Natural killer cell treated with Interleukin-12 subunit alpha and Interleukin-12 subunit beta and Interleukin-15 and Interleukin-18, amount 100 ng/mL, for 72 hours (primary cell): ENCODE data around the gene FRYL. TPM values are rescaled to one million over a fixed set of nuclear protein-coding genes. Genes with fewer than 3 reads are reported as not detected.
"Not testable (repeated sequence)": the region's sequence is repeated elsewhere in the genome, so short reads cannot be mapped to it uniquely, and the experiment has no call there.

ENCODE experiments used
- ATAC-seq, 2 donors: fragments of 150-1000 bp; cut with Tn5 transposase in 1 of 2; sonication (Bioruptor Pico), chemical (Tn5 transposase) in 1 of 2; 2 replicates each; pipeline ENCODE4 v1.10.0; 2021
- DNase-seq: peaks from one replicate; pipeline ENCODE4 v3.0.0; 2022; ENCODE audit warnings: low spot score
- H3K27ac Mint-ChIP-seq, 2 donors: 1 replicate in 1 of 2; 2 replicates in 1 of 2; pipeline ENCODE4 v1.8.0; 2022; ENCODE audit warnings: mixed read lengths in 2 of 2, mild to moderate bottlenecking in 1 of 2, moderate library complexity in 1 of 2
- H3K27me3 Mint-ChIP-seq, 2 donors: 1 replicate in 1 of 2; 2 replicates in 1 of 2; pipeline ENCODE4 v1.8.0; 2022; ENCODE audit warnings: mixed read lengths in 2 of 2
- H3K36me3 Mint-ChIP-seq: one replicate; pipeline ENCODE4 v1.8.0; 2022; ENCODE audit warnings: mixed read lengths
- H3K4me1 Mint-ChIP-seq, 2 donors: 1 replicate in 1 of 2; 2 replicates in 1 of 2; pipeline ENCODE4 v1.8.0; 2022; ENCODE audit warnings: low read depth in 2 of 2, mixed read lengths in 2 of 2, mild to moderate bottlenecking in 1 of 2
- H3K4me3 Mint-ChIP-seq: one replicate; pipeline ENCODE4 v1.8.0; 2022; ENCODE audit warnings: mixed read lengths
- H3K9me3 Mint-ChIP-seq: 2 replicates; pipeline ENCODE4 v1.8.0; 2022; ENCODE audit warnings: mixed read lengths
- total RNA-seq, 2 donors: library from RNA; stranded (reverse); gene quantifications; one replicate each; pipeline ENCODE4 v1.2.3, GENCODE V29; 2022

Gene FRYL
- total RNA-seq, 2 donors from 2014 or later, result 99.0 to 113 TPM

DNA sequence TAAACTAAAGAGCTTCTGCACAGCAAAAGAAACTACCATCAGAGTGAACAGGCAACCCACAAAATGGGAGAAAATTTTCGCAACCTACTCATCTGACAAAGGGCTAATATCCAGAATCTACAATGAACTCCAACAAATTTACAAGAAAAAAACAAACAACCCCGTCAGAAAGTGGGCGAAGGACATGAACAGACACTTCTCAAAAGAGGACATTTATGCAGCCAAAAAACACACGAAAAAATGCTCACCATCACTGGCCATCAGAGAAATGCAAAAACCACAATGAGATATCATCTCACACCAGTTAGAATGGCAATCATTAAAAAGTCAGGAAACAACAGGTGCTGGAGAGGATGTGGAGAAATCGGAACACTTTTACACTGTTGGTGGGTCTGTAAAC, 63.8 kb downstream of the FRYL start:
- H3K9me3 Mint-ChIP-seq, H3K27me3 Mint-ChIP-seq, H3K36me3 Mint-ChIP-seq, DNase-seq, H3K4me3 Mint-ChIP-seq, H3K27ac Mint-ChIP-seq, ATAC-seq: not testable (repeated sequence)
- peaks cover 36 to 38% of the 10 kb centered on the region in 2 donors for H3K4me1 Mint-ChIP-seq

GRCh38 chr4:48710446-48711209, 69.5 kb downstream of the FRYL start:
- Mint-ChIP-seq H3K27ac (no peak overlapping the region), H3K4me1 (peaks cover 32 to 40% of the 10 kb centered on the region in 2 donors), H3K4me3 (no peak overlapping the region), H3K36me3 (peaks cover 5% of the 10 kb centered on the region), H3K27me3 (no peaks in the 10 kb centered on the region), H3K9me3 (no peaks in the 10 kb centered on the region)
- ATAC-seq, result no peak
- DNase-seq, result no peak

DNA sequence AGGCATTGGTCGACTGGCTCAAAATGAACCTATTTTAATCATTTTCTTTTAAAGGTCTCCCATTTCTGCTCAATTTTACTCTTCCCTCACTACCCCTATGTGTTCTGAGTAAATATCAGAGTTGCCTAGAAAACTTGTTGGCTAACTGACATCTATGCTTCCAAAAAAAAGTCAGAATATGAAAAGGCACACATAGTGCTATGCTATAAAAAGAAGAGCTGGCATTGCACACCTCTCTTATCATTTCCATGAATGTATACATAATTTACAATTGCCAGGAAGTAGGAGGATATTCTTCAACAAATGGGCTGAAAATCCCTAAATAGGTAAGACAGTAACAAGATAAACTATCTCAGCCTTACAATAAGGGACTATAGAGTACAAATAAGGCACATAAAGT, 70.2 kb downstream of the FRYL start:
- peaks cover 32 to 40% of the 10 kb centered on the region in 2 donors for H3K4me1 Mint-ChIP-seq
- no peaks in the 10 kb centered on the region for H3K27me3 Mint-ChIP-seq
- DNase-seq (no peak), ATAC-seq (no peak)
- no peak overlapping the region for H3K4me3 Mint-ChIP-seq
- no peaks in the 10 kb centered on the region for H3K9me3 Mint-ChIP-seq
- peaks cover 5% of the 10 kb centered on the region for H3K36me3 Mint-ChIP-seq
- no peak overlapping the region for H3K27ac Mint-ChIP-seq

DNA sequence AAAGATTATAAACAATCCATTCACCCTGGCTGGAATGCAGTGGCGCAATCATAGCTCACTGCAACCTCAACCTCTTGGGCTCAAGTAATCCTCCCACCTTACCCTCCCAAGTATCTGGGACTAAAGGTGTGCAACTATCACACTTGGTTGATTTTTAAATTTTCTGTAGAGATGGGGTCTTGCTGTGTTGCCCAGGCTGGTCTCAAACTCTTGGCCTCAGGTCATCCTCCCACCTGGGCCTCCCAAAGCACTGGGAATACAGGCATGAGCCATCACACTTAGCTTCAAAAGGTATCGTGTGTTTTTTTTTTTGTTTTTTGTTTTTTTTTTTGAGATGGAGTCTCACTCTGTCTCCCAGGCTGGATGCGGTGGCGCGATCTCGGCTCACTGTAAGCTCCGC, 71.5 kb downstream of the FRYL start:
- DNase-seq (no peak), ATAC-seq (no peak)
- Mint-ChIP-seq H3K36me3 (peaks cover 5% of the 10 kb centered on the region), H3K4me1 (peaks cover 33 to 39% of the 10 kb centered on the region in 2 donors), H3K27ac (no peak overlapping the region), H3K27me3 (no peaks in the 10 kb centered on the region), H3K9me3 (no peaks in the 10 kb centered on the region), H3K4me3 (no peak overlapping the region)

DNA sequence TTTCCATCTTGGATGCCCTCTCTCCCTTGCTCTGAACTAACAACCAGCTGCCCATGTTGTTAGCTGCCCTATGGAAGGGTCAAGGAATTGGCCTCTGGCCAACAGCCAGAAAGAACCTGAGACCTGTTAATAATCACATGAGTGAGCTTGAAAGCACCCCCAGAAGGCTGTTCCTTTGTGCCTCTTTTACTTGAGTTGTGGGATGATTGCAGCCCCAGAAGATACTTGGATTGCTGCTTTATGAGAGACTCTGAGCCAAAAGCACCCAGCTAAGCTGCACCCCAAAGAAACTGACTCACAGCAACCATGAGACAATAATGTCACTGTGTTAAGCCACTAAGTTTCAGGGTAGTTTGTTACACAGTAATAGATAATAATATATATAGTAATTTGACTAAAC, 73.3 kb downstream of the FRYL start:
- no peaks in the 10 kb centered on the region for H3K9me3 Mint-ChIP-seq
- H3K4me1 Mint-ChIP-seq, result peaks cover 25 to 28% of the 10 kb centered on the region in 2 donors
- H3K36me3 Mint-ChIP-seq, result peaks cover 5% of the 10 kb centered on the region
- H3K27ac Mint-ChIP-seq, result no peak overlapping the region
- DNase-seq (no peak), ATAC-seq (no peak)
- H3K27me3 Mint-ChIP-seq, result no peaks in the 10 kb centered on the region
- H3K4me3 Mint-ChIP-seq, result no peak overlapping the region

DNA sequence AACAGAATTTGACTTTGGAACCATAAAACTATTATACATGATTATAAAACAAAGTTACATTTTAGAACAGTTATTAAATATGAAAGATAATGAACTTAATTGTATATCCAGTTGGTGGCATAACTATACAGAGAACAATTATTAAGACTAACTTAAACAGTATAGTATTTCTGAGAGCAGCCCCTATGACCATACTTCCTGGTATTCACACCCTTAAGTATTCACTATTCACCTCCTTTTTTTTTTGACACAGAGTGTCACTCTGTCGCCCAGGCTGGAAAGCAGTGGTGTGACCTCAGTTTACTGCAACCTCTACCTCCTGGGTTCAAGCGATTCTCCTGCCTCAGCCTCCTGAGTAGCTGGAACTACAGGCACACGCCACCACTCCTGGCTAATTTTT, 74.5 kb downstream of the FRYL start:
- no peaks in the 10 kb centered on the region for H3K9me3 Mint-ChIP-seq
- no peak overlapping the region for H3K4me3 Mint-ChIP-seq
- H3K36me3 Mint-ChIP-seq, result peaks cover 5% of the 10 kb centered on the region
- no peak overlapping the region for H3K27ac Mint-ChIP-seq
- DNase-seq (no peak), ATAC-seq (peak; percentile 53 to 65)
- no peaks in the 10 kb centered on the region for H3K27me3 Mint-ChIP-seq
- H3K4me1 Mint-ChIP-seq, result peaks cover 23 to 28% of the 10 kb centered on the region in 2 donors

DNA sequence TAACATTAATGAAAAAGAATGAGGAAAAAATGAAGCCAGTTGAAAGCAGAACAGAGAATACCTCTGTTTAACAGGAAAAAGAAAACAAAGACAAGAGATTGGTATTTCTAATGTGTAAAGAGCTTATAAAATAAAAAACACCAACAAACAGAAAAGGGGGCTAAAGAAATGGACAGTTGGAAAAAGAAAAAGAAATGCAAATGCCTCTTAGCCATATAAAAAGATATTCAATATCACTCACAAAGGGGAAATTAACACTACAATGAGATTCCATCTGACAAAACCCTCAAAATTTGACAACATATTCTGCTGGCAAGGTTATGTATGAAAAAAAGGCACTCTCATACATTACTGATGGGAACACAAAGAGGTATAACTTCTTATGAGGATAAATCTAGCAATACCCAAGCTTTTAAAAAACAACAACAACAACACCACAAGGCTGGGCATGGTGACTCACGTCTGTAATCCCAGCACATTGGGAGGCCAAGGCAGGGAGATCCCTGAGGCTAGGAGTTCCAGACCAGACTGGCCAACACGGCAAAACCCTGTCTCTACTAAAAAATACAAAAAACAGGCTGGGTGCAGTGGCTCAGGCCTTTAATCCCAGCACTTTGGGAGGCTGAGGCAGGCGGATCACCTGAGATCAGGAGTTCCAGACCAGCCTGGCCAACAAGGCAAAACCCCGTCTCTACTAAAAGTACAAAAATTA, 75.8 kb downstream of the FRYL start:
- no peak for DNase-seq
- no peaks in the 10 kb centered on the region for H3K9me3 Mint-ChIP-seq
- peak overlapping the region in 1 of 2 donors; percentile 49 for H3K27ac Mint-ChIP-seq
- peaks cover 25 to 39% of the 10 kb centered on the region in 2 donors for H3K4me1 Mint-ChIP-seq
- no peaks in the 10 kb centered on the region for H3K27me3 Mint-ChIP-seq
- H3K4me3 Mint-ChIP-seq, result no peak overlapping the region
- ATAC-seq, result no peak
- no peaks in the 10 kb centered on the region for H3K36me3 Mint-ChIP-seq

- Mint-ChIP-seq H3K4me1 (peaks cover 43 to 55% of the 10 kb centered on the region in 2 donors), H3K27me3 (no peaks in the 10 kb centered on the region), H3K36me3 (no peaks in the 10 kb centered on the region), H3K9me3 (no peaks in the 10 kb centered on the region), H3K4me3 (peak overlapping the region; percentile 2), H3K27ac (peak overlapping the region in 1 of 2 donors; percentile 73)
- peak in 1 of 2 donors; percentile 68 for ATAC-seq
- DNase-seq, result no peak
Observed at GRCh38 chr4:48699475-48699874, 80.6 kb downstream of the FRYL start.

DNA sequence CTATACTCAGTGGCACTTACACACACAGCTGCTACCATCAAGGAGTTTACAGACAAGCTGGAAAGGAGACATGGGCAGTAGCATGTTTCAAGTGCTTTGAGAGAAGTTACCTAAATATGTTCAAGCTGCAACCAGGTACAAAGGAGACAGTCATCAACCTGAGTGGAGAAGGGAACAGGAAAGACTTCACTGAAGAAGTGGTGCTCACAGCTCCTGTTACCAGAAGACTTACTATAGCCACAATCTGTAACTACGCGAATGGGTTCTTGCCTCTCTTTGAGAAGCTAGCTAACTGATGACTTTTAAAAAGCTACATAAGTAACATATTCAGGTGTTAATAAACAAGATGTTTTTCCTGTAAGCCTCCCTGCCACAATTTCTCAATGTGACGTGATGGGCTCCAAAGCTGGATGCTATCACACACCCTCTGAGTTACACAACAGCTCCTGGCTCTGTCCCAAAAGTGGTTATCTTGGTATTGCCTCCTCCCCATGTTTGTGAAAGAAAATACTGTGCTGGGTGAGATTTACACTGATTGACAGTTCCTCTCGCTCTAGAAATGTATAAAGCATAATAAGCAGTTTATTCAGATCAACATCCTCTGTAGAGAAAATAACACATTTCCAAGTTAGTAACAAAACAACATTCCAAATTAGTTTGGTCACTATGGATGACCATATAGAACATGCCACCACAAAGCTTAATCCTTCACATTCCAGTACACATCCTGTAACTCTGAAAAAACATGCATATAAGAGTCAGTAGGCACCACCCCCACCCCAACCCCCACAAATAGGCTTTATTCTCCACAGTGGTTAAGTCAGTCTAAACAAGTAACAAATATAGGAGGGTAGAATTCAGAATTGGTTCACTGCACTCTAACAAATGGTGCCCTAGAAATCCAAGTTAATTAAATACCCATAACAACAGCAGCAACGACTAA, 81.8 kb downstream of the FRYL start:
- H3K4me3 Mint-ChIP-seq, result peak overlapping the region; percentile 15
- peaks cover 42 to 45% of the 10 kb centered on the region in 2 donors for H3K4me1 Mint-ChIP-seq
- no peaks in the 10 kb centered on the region for H3K36me3 Mint-ChIP-seq
- no peaks in the 10 kb centered on the region for H3K27me3 Mint-ChIP-seq
- H3K27ac Mint-ChIP-seq, result peak overlapping the region in 1 of 2 donors; percentile 73
- ATAC-seq (no peak), DNase-seq (no peak)
- no peaks in the 10 kb centered on the region for H3K9me3 Mint-ChIP-seq

GRCh38 chr4:48697516-48697915, 82.6 kb downstream of the FRYL start:
- not testable (repeated sequence) for H3K4me3 Mint-ChIP-seq, H3K9me3 Mint-ChIP-seq, ATAC-seq, H3K27me3 Mint-ChIP-seq, H3K36me3 Mint-ChIP-seq, DNase-seq, H3K27ac Mint-ChIP-seq
- peaks cover 43 to 46% of the 10 kb centered on the region in 2 donors for H3K4me1 Mint-ChIP-seq

DNA sequence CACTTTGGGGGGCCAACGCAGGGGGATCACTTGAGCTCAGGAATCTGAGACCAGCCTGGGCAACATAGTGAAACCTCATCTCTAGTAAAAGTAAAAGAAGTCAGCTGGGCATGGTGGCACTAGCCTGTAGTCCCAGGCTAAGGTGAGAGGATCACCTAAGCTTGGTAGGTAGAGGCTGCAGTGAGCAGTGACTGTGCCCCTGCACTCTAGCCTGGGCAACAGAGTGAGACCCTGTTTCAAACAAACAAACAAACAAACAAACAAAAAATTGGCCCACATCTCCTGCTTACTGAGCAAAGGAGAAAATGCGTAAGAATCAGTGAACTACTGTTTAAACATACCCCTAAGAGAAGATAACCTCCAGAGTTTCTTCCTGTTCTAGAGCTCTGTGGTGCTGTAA, 85.3 kb downstream of the FRYL start:
- no peak overlapping the region for H3K27ac Mint-ChIP-seq
- H3K9me3 Mint-ChIP-seq, result no peaks in the 10 kb centered on the region
- no peaks in the 10 kb centered on the region for H3K27me3 Mint-ChIP-seq
- no peaks in the 10 kb centered on the region for H3K36me3 Mint-ChIP-seq
- peaks cover 42 to 43% of the 10 kb centered on the region in 2 donors for H3K4me1 Mint-ChIP-seq
- no peak for DNase-seq
- H3K4me3 Mint-ChIP-seq, result no peak overlapping the region
- ATAC-seq, result no peak

GRCh38 chr4:48693856-48694574, 86.1 kb downstream of the FRYL start:
- no peaks in the 10 kb centered on the region for H3K36me3 Mint-ChIP-seq
- H3K4me3 Mint-ChIP-seq, result no peak overlapping the region
- H3K27me3 Mint-ChIP-seq, result no peaks in the 10 kb centered on the region
- no peak overlapping the region for H3K27ac Mint-ChIP-seq
- H3K9me3 Mint-ChIP-seq, result no peaks in the 10 kb centered on the region
- ATAC-seq (no peak), DNase-seq (no peak)
- peaks cover 34 to 37% of the 10 kb centered on the region in 2 donors for H3K4me1 Mint-ChIP-seq

DNA sequence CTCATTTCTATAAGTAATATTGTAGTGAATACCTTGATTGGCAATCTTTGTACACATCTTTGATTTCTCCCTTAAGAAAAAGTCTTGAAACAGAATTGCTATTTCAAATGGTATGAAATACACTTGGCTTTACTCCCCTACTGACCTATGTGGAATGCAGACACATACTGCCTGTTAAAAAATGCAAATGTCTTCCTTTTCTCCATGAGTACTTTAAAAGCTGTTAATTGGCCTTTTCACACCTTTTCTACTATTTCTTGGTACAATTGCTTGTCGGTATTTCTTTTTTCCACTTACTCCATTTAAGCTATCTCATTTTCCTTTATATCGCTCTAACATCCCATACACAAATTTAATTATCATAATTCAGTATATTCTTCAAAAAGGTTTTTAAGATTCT, 87.2 kb downstream of the FRYL start:
- Mint-ChIP-seq H3K4me3 (no peak overlapping the region), H3K4me1 (peaks cover 24 to 29% of the 10 kb centered on the region in 2 donors), H3K9me3 (no peaks in the 10 kb centered on the region), H3K27me3 (no peaks in the 10 kb centered on the region), H3K36me3 (no peaks in the 10 kb centered on the region), H3K27ac (no peak overlapping the region)
- ATAC-seq (no peak), DNase-seq (no peak)
